GM12873 (cell line): Measurements from ENCODE around the gene ZC3HAV1L.

Experiments used
- TF ChIP-seq, protein P1 (sequence below): IDR thresholded peaks from 2 replicates; pipeline ENCODE4 v1.5.1; 2012; ENCODE audit warnings: low read depth, mild to moderate bottlenecking, moderate library complexity, low read length, control low read depth; ENCODE audit not compliant: insufficient read depth; ENCODE audit errors: missing control alignments

Gene ZC3HAV1L

DNA sequence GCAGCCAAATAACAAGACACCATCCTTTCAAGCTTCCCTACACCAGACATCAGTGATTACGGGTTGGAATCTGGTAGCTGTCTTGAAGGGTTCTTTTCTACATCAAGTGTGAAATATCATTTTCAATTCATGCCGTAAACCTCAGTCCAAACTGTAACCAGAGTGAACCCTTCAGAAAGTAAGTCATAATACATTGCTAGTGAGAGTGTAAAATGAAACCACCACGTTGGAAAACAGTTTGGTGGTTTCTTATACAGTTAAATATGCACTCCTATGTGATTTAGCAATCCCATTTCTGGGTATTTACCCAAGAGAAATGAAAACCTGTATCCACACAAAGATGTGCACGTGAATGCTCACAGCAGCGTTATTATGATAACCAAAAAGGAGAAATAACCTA lies 25.6 kb upstream of the ZC3HAV1L start:
- TF ChIP-seq, protein P1, sequence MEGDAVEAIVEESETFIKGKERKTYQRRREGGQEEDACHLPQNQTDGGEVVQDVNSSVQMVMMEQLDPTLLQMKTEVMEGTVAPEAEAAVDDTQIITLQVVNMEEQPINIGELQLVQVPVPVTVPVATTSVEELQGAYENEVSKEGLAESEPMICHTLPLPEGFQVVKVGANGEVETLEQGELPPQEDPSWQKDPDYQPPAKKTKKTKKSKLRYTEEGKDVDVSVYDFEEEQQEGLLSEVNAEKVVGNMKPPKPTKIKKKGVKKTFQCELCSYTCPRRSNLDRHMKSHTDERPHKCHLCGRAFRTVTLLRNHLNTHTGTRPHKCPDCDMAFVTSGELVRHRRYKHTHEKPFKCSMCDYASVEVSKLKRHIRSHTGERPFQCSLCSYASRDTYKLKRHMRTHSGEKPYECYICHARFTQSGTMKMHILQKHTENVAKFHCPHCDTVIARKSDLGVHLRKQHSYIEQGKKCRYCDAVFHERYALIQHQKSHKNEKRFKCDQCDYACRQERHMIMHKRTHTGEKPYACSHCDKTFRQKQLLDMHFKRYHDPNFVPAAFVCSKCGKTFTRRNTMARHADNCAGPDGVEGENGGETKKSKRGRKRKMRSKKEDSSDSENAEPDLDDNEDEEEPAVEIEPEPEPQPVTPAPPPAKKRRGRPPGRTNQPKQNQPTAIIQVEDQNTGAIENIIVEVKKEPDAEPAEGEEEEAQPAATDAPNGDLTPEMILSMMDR: no peak

DNA sequence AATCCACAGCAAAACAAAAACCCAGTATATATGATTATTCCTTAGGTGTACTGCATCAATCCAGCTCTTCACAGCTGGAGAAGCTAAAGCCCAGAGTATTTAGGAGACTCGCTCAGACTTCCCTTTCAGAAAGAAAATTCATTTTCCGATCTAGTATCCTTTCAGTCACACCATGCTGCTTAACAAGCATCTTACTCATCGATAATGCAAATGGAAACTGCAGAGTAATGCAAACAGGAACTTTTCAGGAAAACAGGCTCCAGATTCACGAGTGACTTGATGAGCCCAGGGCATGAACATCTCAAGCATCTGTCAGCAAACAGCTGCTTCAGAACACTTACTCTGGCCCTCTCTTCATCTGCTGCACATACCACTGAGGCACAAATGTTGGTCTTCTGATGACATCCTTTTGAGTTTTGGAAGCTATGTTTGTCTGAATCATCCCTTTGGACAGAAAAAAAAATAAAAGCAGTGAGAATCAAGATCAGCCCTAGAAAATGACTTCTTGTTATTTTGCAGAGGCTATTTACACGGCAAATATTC lies 24.9 kb upstream of the ZC3HAV1L start:
- TF ChIP-seq, protein P1: no peak

DNA sequence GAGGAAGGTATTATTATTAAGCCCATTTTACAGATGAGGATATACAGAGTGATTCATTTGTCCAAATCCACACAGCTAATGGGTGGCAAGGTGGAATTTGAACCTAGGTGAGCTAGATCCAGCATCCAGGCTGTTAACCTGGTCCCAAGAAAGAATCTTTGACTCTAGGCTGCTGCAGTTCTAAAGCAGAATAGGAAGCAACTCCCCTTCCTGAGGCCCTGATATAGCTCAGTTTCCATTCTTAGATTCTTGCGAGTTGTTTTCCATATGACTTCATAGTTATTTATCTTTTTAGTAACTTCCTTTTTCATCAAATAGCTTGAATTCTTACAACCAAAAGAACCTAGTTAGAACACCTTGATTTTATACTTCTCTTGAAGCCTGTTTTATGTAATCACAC lies 24.1 kb upstream of the ZC3HAV1L start:
- TF ChIP-seq, protein P1: no peak

DNA sequence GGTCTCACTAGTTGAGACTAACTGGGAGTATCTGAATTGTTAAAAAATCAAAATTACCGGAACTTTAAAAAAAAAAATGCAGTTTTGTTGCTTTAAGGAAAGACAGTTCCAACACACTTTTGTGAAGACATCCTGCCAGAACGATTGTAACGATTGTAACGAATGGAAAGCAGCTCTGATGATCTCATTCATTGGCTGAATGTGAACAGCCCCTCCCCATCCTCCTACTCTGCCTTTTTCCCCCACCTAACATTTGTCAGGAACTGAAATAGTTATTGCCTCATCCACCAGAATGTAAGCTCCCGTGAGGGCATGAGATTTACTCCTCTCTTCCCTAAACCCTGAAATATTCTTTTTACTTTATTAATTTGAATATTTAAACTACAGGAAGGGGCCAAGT lies 23.1 kb upstream of the ZC3HAV1L start:
- TF ChIP-seq, protein P1: no peak

DNA sequence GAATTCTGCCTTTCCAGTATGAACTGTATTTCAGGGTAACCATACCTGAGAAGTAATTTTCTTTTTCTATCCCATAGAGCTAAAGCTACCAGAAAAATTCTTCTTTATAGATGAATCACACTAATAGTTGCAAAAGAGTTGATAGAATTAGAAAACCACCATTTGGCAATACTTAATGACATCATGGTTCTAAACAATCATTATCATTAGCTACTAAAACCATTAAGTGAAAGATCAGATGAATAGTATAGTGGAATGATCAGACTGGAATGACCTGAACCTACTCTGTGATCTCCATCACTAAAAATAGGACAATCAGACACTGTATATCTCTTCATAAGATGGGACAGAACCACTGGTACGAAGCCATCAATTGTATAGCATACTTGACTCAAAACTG lies 19.8 kb upstream of the ZC3HAV1L start:
- TF ChIP-seq, protein P1: no peak

DNA sequence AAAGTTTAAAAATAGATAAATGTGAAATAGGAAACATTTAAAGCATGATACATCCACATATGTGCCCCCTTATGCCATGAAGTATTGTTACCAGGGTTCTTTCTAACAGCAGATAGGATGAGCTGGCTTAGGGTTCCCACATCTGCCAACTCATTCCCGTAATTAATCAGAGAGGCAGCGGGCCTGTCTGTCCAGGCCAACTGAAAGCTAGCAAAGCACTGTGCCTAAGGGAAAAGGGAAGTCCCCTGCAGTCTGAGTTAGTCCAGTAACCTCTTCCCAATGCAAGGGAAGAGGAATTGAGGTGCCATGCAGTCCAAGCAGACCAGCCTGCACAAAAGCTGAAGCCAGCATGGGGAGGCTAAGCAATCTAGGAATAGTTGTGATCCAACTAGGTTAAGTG lies 18.3 kb upstream of the ZC3HAV1L start:
- TF ChIP-seq, protein P1: no peak

DNA sequence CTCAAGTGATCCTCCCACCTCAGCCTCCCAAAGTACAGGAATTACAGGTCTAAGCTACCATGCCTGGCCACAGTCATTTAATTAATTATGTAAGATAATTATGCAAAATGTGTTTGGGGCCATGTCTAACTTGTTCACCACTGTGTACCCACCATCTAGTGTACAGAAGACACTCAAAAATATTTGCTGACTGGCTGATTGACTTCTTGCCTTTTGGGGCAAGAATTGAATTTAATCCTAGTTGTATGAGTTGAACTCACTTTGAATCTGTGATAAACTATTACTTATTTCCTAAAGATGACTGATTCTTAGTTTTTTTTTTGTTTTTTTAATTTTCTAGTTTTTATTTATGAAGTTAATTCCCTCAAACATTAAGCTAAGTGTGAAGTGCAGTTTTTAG lies 15.8 kb upstream of the ZC3HAV1L start:
- TF ChIP-seq, protein P1: no peak
